MV-4-11 (cell line): ENCODE results near the gene ROS1.
"Not testable (repeated sequence)": the region's sequence is repeated elsewhere in the genome, so short reads cannot be mapped to it uniquely, and the experiment has no call there.

ENCODE experiments used
- DNase-seq: peaks from one replicate; lab custom pipeline; 2025; lab: John Stamatoyannopoulos, UW

The ROS1 gene

DNA sequence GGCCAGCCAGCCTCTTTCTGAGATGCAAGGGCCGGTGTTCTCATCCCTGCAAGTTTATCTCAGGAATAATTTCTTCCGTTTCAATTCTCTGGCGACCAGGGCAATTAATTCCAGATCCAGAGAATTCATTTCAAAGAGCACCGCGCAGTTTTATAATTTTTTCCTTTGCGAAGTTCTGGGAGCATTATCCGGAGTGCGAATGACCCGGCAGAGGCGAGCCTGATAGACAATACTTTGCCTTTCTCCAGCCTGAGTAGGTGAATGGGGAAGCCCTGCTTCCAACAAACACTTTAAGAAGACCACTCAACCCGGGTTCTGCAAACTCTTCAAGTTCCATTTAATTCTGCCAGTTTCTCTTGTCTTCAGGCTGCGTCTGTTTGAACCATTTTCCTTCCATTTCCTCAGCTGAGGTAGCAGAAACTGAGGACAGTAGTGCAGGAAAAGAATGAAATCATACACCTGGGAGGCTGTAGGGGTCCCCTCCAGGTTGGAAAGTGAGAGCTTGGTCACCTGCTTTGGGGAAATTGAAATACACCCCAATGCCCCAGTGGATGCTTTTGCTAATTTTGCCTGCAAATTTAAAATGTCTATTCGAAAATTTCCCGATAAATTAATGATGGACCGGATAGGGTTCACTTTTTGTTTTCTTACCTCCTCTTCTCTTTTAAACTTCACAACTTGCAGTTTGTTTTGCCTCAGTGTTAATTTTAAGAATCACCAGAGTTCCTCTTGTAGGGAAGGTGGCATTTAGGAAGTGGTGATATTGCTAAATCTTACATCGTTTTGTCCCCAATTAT, 159.3 kb downstream of the ROS1 start:
- DNase-seq: no peak

GRCh38 chr6:117265410-117266256, 160.1 kb downstream of the ROS1 start, which contains the start of gene VGLL2:
Gene VGLL2 (plus strand): TSS chr6:117265558. CDS start chr6:117265764, 206 bp downstream.
- no peak for DNase-seq

GRCh38 chr6:117264692-117265409, 160.9 kb downstream of the ROS1 start:
- no peak for DNase-seq

GRCh38 chr6:117264369-117264691, 161.4 kb downstream of the ROS1 start:
- DNase-seq: no peak

GRCh38 chr6:117263353-117263927, 162.3 kb downstream of the ROS1 start:
- no peak for DNase-seq

DNA sequence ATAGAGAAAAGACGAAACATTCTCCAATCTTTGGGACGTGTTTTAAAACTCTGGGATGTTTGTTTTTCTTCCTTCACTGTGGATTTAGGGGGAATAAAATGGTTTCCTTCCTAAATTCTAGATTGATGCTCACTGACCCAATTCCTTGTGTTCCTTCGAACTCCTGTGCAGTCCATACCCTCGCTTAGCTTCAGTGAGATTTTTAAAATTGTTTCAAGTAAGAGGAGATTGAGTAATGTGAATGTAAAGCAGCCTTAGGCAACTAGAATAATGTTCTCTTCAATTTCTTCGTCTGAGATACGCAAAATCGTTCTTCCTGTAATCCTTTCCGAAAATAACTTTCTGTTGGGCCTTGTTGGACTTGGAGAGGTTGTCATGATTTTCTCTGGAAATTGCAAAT, 162.9 kb downstream of the ROS1 start:
- DNase-seq: no peak

DNA sequence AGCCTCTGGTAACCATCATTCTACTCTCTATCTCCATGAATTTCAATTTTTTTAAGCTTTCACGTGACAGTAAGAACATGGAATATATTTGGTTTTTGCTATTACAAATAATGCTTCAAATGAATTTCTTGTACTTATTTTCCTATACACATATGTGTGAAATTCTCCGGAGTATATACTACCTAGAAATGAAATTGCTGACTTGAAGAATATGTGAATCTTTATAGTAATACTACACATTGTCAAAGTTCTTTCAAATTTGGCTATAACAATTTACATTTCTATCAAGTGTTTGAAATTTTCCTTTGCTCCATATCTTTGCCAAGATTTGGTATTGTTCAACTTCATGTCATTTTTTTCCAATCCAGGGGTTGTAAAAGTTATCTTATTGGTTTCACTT, 172.0 kb downstream of the ROS1 start:
- DNase-seq: no peak

- DNase-seq: not testable (repeated sequence)
Measured at GRCh38 chr6:117244979-117245378, 180.8 kb downstream of the ROS1 start.

- not testable (repeated sequence) for DNase-seq
Measured at GRCh38 chr6:117244571-117244970, 181.2 kb downstream of the ROS1 start.
